ENCODE data around the gene RAB20.

- TF ChIP-seq CTCF (conservative IDR thresholded peaks at IDR 0.05; ENCODE audit: low read length) (no peak), EZH2phosphoT487 (IDR thresholded peaks at IDR 0.05; ENCODE audit: borderline replicate concordance) (no peak)
Measured at GRCh38 chr13:110597041-110597689, 35.6 kb upstream of the RAB20 start.
